ENCODE measurements around the gene UGT1A9. TPM values are rescaled to one million over a fixed set of nuclear protein-coding genes. Genes with fewer than 3 reads are reported as not detected.

The UGT1A9 gene
- 4.1 to 6.9 TPM (median 4.8 TPM) in 5 replicates for total RNA-seq (2022; extraction: Qiagen RNA extraction)

DNA sequence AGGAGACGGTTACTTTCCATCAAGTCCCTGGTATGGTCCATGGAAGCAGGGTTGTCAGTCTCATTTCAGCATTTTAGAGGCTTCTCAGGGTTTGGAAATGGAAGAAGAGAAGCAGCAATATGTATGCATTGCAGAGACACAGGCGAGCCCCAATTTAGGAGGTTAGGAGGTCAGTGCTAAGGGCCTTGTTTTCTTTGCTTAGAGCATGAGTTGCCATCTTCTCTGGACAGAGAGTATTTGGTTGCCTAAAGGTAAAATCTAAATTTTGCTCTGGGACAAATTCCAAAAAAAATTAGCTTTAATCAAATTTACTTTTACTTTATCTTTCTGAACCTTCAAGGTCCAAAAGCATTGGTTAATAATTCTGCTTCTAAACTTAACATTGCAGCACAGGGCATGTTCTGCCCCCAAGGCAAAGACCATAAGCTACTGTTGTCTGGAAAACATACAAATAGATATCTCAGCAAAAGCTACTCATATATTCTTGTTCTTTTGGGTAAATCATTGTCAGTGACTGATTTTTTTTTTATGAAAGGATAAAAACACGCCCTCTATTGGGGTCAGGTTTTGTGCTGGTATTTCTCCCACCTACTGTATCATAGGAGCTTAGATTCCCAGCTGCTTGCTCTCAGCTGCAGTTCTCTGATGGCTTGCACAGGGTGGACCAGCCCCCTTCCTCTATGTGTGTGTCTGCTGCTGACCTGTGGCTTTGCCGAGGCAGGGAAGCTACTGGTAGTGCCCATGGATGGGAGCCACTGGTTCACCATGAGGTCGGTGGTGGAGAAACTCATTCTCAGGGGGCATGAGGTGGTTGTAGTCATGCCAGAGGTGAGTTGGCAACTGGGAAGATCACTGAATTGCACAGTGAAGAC is at the start of gene UGT1A9:
UGT1A9 (plus strand) TSS at position 609 of the 872 bp plus-strand sequence; CDS start at position 646, 37 bp downstream.

GRCh38 chr2:233636306-233636705 is 35.4 kb upstream of the UGT1A9 start, which contains the start of gene UGT1A10:
Gene UGT1A10, plus strand, starts transcription at chr2:233636448. Its CDS starts 75 bp downstream, at chr2:233636523.

DNA sequence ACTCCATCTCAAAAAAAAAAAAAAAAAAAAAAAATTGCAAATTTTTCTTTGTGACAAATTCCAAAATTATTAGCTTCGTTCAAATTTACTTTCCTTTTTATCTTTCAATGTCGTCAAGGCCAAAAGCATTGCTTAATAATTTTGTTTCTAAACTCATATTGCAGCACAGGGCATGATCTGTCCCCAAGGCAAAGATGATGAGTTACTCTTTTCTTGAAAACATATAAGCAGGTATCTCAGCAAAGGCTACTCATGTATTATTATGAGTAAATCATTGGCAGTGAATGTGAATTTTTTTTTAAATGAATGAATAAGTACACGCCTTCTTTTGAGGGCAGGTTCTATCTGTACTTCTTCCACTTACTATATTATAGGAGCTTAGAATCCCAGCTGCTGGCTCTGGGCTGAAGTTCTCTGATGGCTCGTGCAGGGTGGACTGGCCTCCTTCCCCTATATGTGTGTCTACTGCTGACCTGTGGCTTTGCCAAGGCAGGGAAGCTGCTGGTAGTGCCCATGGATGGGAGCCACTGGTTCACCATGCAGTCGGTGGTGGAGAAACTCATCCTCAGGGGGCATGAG is 9.9 kb downstream of the UGT1A9 start, which contains the start of gene UGT1A7:
UGT1A7 (plus strand) TSS at position 381 of the 579 bp plus-strand sequence; CDS start at position 418, 37 bp downstream.

DNA sequence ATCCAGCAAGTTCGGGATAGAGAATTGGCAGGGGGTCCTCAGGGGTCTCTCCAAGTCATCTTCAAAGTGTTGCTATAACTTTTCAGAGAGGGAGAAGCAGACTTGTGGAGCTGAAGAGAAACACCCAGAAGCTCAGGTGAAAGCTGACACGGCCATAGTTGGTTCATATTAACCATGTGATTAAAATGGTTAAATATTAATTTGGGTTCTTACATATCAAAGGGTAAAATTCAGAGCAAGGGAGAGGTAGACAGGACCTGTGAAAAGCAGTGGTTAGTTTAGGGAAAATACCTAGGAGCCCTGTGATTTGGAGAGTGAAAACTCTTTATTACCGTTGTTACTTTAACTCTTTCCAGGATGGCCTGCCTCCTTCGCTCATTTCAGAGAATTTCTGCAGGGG is 20.9 kb downstream of the UGT1A9 start, which contains the start of gene UGT1A6:
UGT1A6 (plus strand) TSS at position 243 of the 400 bp plus-strand sequence; CDS start at position 358, 115 bp downstream.

DNA sequence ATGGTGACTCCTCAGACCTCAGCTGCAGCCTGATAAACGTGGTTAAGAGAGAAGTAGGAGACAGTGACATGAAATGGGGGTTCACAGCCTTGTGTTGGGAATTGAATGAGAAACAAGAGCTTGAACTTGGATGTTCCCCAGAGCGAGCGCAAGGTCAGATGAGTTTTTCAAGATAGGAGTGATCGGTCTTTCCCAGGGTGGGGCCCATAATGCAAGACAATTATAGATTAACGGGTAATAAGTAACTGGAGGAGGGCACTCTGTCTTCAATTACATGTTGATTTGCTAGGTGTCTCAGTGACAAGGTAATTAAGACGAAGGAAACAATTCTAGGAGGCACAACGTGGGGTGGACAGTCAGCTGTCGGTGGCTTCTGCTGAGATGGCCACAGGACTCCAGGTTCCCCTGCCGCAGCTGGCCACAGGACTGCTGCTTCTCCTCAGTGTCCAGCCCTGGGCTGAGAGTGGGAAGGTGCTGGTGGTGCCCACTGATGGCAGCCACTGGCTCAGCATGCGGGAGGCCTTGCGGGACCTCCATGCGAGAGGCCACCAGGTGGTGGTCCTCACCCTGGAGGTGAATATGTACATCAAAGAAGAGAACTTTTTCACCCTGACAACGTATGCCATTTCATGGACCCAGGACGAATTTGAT is 41.0 kb downstream of the UGT1A9 start, which contains the start of gene UGT1A5:
UGT1A5 (plus strand) TSS at position 297 of the 651 bp plus-strand sequence; CDS start at position 382, 85 bp downstream.

GRCh38 chr2:233718552-233718951 is 46.9 kb downstream of the UGT1A9 start, which contains the start of gene UGT1A4:
Gene UGT1A4, plus strand, starts transcription at chr2:233718736. Its CDS starts 85 bp downstream, at chr2:233718821.

GRCh38 chr2:233728723-233729301 is 57.1 kb downstream of the UGT1A9 start, which contains the start of gene UGT1A3:
Gene UGT1A3, plus strand, starts transcription at chr2:233729042. Its CDS starts 85 bp downstream, at chr2:233729127.

GRCh38 chr2:233760043-233760442 is 88.3 kb downstream of the UGT1A9 start, which contains the start of gene UGT1A1:
Gene UGT1A1, plus strand, starts transcription at chr2:233760270. Its CDS starts 18 bp downstream, at chr2:233760288.

DNA sequence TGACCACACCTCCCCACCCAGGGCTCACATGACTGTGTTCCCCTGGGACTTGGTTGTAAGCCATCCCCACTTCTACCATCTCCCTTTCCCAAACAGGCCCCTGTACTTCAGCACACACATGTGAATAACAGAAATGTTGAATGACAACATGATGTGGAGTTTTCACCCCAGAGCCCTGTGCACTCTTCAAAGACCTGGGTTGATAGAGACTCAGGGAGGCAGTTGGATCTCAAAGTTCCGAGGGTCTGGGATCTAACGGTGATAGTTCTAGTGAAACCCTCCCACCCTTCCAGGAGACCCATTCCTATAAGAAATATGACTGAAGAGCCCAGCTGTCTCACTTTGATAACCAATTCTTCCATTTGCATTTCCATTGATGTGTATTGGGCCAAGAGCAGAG is 106.3 kb downstream of the UGT1A9 start, which contains the start of gene MROH2A:
MROH2A (plus strand) TSS at position 301 of the 400 bp plus-strand sequence. CDS start 1,029 bp downstream, outside the sequence.

Other genes starting within 250 kb of the UGT1A9 start
- gene USP40, start 105.1 kb upstream of the UGT1A9 start, total RNA-seq (2022; extraction: Qiagen RNA extraction): 22.4 to 27.4 TPM (median 24.7 TPM) in 5 replicates
- gene UGT1A8, start 54.3 kb upstream of the UGT1A9 start, total RNA-seq (2022; extraction: Qiagen RNA extraction): 0.05 to 0.07 TPM (median 0.05 TPM) in 3 of 5 replicates, not detected in the others
- gene UGT1A10, start 35.5 kb upstream of the UGT1A9 start, total RNA-seq (2022; extraction: Qiagen RNA extraction): 0.06 TPM in 1 of 5 replicates, not detected in the others
- 3.9 to 6.3 TPM (median 4.3 TPM) in 5 replicates for gene UGT1A7, start 10.0 kb downstream of the UGT1A9 start, total RNA-seq (2022; extraction: Qiagen RNA extraction)
- gene UGT1A6, start 21.0 kb downstream of the UGT1A9 start, total RNA-seq (2022; extraction: Qiagen RNA extraction): 0.87 to 1.9 TPM (median 1.1 TPM) in 5 replicates
- not detected in 5 replicates for gene UGT1A5, start 41.0 kb downstream of the UGT1A9 start, total RNA-seq (2022; extraction: Qiagen RNA extraction)
- 0.06 to 0.08 TPM (median 0.07 TPM) in 3 of 5 replicates, not detected in the others for gene UGT1A4, start 46.8 kb downstream of the UGT1A9 start, total RNA-seq (2022; extraction: Qiagen RNA extraction)
- gene UGT1A3, start 57.1 kb downstream of the UGT1A9 start, total RNA-seq (2022; extraction: Qiagen RNA extraction): 0.07 to 0.17 TPM (median 0.13 TPM) in 3 of 5 replicates, not detected in the others
- gene UGT1A1, start 88.4 kb downstream of the UGT1A9 start, total RNA-seq (2022; extraction: Qiagen RNA extraction): 0.58 to 1.6 TPM (median 0.94 TPM) in 5 replicates
- 0.09 to 0.20 TPM (median 0.15 TPM) in 4 of 5 replicates, not detected in the other for gene MROH2A, start 106.4 kb downstream of the UGT1A9 start, total RNA-seq (2022; extraction: Qiagen RNA extraction)
- gene HJURP, start 182.6 kb downstream of the UGT1A9 start, total RNA-seq (2022; extraction: Qiagen RNA extraction): 73.9 to 78.1 TPM (median 76.4 TPM) in 5 replicates
- gene TRPM8, start 245.5 kb downstream of the UGT1A9 start, total RNA-seq (2022; extraction: Qiagen RNA extraction): 0.05 to 0.47 TPM (median 0.42 TPM) in 5 replicates

All from A549 treated with CORT108297 at 1 μM for 4 hours (cell line).